Caco-2 (cell line): ENCODE data around the gene UPB1. TPM values are rescaled to one million over a fixed set of nuclear protein-coding genes. Genes with fewer than 3 reads are reported as not detected.
A peak's percentile ranks its signal among the peaks of the same experiment; 100 is the strongest.

Experiments
- BruUV-seq: library from RNA; stranded (reverse); fragments of 400-500 nt; replicated peaks from 2 replicates; lab custom pipeline; 2021; lab: Mats Ljungman, UMichigan
- CTCF ChIA-PET: fragments of 300-600 bp; sonication (Branson Sonifier 250); formaldehyde crosslinking; loops from one replicate; lab custom pipeline; 2022; ENCODE audit warnings: antibody characterized with exemption; lab: Charles Lee
- POLR2A ChIA-PET: fragments of 300-600 bp; sonication (Branson Sonifier 250); formaldehyde crosslinking; loops from one replicate; lab custom pipeline; 2022; ENCODE audit warnings: antibody characterized with exemption; lab: Charles Lee
- DNase-seq, 2 experiments: peaks; one replicate each; pipeline versions ENCODE4 v3.0.0 to v3.0.0-alpha.2; 2020 to 2022
- H3K27me3 ChIP-seq: replicated peaks from 2 replicates; pipeline ENCODE4 v1.6.0; 2011; ENCODE audit warnings: low read length; ENCODE audit not compliant: control insufficient read depth, insufficient read depth
- H3K36me3 ChIP-seq: 2 replicates; pipeline ENCODE4 v1.5.1; 2011; ENCODE audit warnings: low read length; ENCODE audit not compliant: control insufficient read depth, insufficient read depth
- H3K4me1 ChIP-seq: fragments of 250-450 bp; sonication (Bioruptor Pico); 2 replicates; pipeline ENCODE4 v1.5.1; 2020; ENCODE audit warnings: mild to moderate bottlenecking
- H3K4me3 ChIP-seq: 2 replicates; pipeline ENCODE4 v1.5.1; 2011; ENCODE audit warnings: low read depth, mild to moderate bottlenecking, control low read depth, low read length
- H3K9me3 ChIP-seq: fragments of 250-450 bp; sonication (Bioruptor Pico); 2 replicates; pipeline ENCODE4 v1.5.1; 2020; ENCODE audit warnings: mild to moderate bottlenecking, moderate library complexity
- H3K27ac Mint-ChIP-seq: one replicate; pipeline ENCODE4 v1.8.0; 2022; ENCODE audit warnings: mixed read lengths; ENCODE audit not compliant: unreplicated experiment
- H3K27me3 Mint-ChIP-seq: one replicate; pipeline ENCODE4 v1.8.0; 2022; ENCODE audit warnings: mixed read lengths; ENCODE audit not compliant: insufficient read depth, unreplicated experiment
- H3K36me3 Mint-ChIP-seq: one replicate; pipeline ENCODE4 v1.8.0; 2022; ENCODE audit warnings: mild to moderate bottlenecking, mixed read lengths; ENCODE audit not compliant: insufficient read depth, unreplicated experiment
- H3K4me1 Mint-ChIP-seq: one replicate; pipeline ENCODE4 v1.8.0; 2022; ENCODE audit warnings: low read depth, mixed read lengths; ENCODE audit not compliant: unreplicated experiment
- H3K4me3 Mint-ChIP-seq: one replicate; pipeline ENCODE4 v1.8.0; 2022; ENCODE audit warnings: mild to moderate bottlenecking, moderate library complexity, mixed read lengths; ENCODE audit not compliant: unreplicated experiment
- H3K9me3 Mint-ChIP-seq: one replicate; pipeline ENCODE4 v1.8.0; 2022; ENCODE audit warnings: mixed read lengths; ENCODE audit not compliant: unreplicated experiment
- intact Hi-C: fragments of 100-400 bp; cut with micrococcal nuclease; formaldehyde crosslinking; loops from one replicate; pipeline ENCODE4 v1.10.0; 2022; ENCODE audit not compliant: unreplicated experiment
- total RNA-seq: library from RNA; stranded (reverse); gene quantifications from 2 replicates; pipeline ENCODE4 v1.2.3, GENCODE V29; 2022
- TF ChIP-seq, protein P1 (sequence below), 2 experiments: fragments of 200-600 bp in 1 of 2; IDR thresholded peaks; 1 replicate in 1 of 2; 2 replicates in 1 of 2; pipeline versions ENCODE4 v1.5.1 to v1.8.0; 2011 to 2022; ENCODE audit warnings: antibody characterized with exemption in 1 of 2, control low read depth in 1 of 2, inconsistent platforms in 1 of 2, low read depth in 1 of 2, low read length in 1 of 2, mild to moderate bottlenecking in 1 of 2, moderate library complexity in 1 of 2; ENCODE audit not compliant: insufficient read depth in 1 of 2, severe bottlenecking in 1 of 2, unreplicated experiment in 1 of 2

Gene UPB1
- total RNA-seq, 1 experiment from 2014 or later: 6.7 TPM

GRCh38 chr22:24506802-24507438 lies 11.8 kb downstream of the UPB1 start:
- BruUV-seq: no TSS peak
- POLR2A ChIA-PET: interaction anchor here (0.9 to 1.5 kb wide), 2 partner anchors 15 to 33 kb away, joined by 4 to 9 read pairs; no protein-coding TSS in a partner anchor
- CTCF ChIA-PET: interaction anchor here (0.8 to 3.5 kb wide), 4 partner anchors 7 to 85 kb away, joined by 3 to 21 read pairs (median 8); no protein-coding TSS in a partner anchor
- H3K4me1 ChIP-seq: peaks cover 89% of the 10 kb centered on the region
- TF ChIP-seq, protein P1, sequence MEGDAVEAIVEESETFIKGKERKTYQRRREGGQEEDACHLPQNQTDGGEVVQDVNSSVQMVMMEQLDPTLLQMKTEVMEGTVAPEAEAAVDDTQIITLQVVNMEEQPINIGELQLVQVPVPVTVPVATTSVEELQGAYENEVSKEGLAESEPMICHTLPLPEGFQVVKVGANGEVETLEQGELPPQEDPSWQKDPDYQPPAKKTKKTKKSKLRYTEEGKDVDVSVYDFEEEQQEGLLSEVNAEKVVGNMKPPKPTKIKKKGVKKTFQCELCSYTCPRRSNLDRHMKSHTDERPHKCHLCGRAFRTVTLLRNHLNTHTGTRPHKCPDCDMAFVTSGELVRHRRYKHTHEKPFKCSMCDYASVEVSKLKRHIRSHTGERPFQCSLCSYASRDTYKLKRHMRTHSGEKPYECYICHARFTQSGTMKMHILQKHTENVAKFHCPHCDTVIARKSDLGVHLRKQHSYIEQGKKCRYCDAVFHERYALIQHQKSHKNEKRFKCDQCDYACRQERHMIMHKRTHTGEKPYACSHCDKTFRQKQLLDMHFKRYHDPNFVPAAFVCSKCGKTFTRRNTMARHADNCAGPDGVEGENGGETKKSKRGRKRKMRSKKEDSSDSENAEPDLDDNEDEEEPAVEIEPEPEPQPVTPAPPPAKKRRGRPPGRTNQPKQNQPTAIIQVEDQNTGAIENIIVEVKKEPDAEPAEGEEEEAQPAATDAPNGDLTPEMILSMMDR (IDR thresholded peaks at IDR 0.05; ENCODE audit: insufficient read depth in 1 of 2, low read depth in 1 of 2, low read length in 1 of 2, severe bottlenecking in 1 of 2, unreplicated experiment in 1 of 2): no peak
- H3K36me3 ChIP-seq: no peaks in the 10 kb centered on the region
- intact Hi-C loops: loop anchor here (1.0 to 2.0 kb wide), 3 partner anchors 7 to 14 kb away; no protein-coding TSS in a partner anchor
- H3K27ac Mint-ChIP-seq: peak overlapping the region; percentile 77
- H3K36me3 Mint-ChIP-seq: peaks cover 13% of the 10 kb centered on the region
- peaks cover 62% of the 10 kb centered on the region for H3K4me1 Mint-ChIP-seq
- H3K4me3 ChIP-seq: no peak overlapping the region
- peak in 1 of 2 experiments; percentile 58 for DNase-seq
- no peaks in the 10 kb centered on the region for H3K27me3 Mint-ChIP-seq
- H3K4me3 Mint-ChIP-seq: peak overlapping the region; percentile 67
- H3K9me3 ChIP-seq: no peaks in the 10 kb centered on the region
- H3K9me3 Mint-ChIP-seq: no peaks in the 10 kb centered on the region
- no peaks in the 10 kb centered on the region for H3K27me3 ChIP-seq

DNA sequence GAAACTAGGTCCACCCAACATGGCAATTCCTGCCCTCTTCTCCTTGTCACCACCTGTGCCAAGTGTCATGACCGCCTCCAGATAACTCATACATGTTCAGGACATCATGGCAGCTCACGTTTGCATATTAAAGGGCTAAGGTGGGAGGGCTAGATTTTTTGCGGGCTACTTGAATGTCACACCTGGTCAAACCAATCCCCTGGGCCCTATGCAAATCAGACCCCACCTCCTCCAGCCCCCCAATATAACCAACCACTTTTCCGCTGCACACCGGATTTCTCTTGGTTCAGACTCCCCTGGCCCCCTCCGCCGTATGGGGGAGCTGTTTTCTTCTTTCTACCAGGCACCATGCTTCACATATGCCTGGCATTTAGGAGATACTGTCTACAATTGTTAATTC lies 12.6 kb downstream of the UPB1 start:
- peak in 1 of 2 experiments; percentile 35 for DNase-seq
- TF ChIP-seq, protein P1 (IDR thresholded peaks at IDR 0.05; ENCODE audit: insufficient read depth in 1 of 2, low read depth in 1 of 2, low read length in 1 of 2, severe bottlenecking in 1 of 2, unreplicated experiment in 1 of 2): no peak
- Mint-ChIP-seq H3K36me3 (peaks cover 13% of the 10 kb centered on the region), H3K9me3 (no peaks in the 10 kb centered on the region), H3K4me1 (peaks cover 57% of the 10 kb centered on the region), H3K4me3 (no peak overlapping the region), H3K27me3 (no peaks in the 10 kb centered on the region), H3K27ac (peak overlapping the region; percentile 77)
- ChIA-PET POLR2A (no interaction called here), CTCF (no interaction called here)
- BruUV-seq: no TSS peak
- intact Hi-C loops: loop anchor here (2.0 kb wide), 1 partner anchor 13 kb away; no protein-coding TSS in a partner anchor
- H3K36me3 ChIP-seq: no peaks in the 10 kb centered on the region
- no peak overlapping the region for H3K4me3 ChIP-seq
- no peaks in the 10 kb centered on the region for H3K9me3 ChIP-seq
- H3K27me3 ChIP-seq: no peaks in the 10 kb centered on the region
- H3K4me1 ChIP-seq: peaks cover 89% of the 10 kb centered on the region

DNA sequence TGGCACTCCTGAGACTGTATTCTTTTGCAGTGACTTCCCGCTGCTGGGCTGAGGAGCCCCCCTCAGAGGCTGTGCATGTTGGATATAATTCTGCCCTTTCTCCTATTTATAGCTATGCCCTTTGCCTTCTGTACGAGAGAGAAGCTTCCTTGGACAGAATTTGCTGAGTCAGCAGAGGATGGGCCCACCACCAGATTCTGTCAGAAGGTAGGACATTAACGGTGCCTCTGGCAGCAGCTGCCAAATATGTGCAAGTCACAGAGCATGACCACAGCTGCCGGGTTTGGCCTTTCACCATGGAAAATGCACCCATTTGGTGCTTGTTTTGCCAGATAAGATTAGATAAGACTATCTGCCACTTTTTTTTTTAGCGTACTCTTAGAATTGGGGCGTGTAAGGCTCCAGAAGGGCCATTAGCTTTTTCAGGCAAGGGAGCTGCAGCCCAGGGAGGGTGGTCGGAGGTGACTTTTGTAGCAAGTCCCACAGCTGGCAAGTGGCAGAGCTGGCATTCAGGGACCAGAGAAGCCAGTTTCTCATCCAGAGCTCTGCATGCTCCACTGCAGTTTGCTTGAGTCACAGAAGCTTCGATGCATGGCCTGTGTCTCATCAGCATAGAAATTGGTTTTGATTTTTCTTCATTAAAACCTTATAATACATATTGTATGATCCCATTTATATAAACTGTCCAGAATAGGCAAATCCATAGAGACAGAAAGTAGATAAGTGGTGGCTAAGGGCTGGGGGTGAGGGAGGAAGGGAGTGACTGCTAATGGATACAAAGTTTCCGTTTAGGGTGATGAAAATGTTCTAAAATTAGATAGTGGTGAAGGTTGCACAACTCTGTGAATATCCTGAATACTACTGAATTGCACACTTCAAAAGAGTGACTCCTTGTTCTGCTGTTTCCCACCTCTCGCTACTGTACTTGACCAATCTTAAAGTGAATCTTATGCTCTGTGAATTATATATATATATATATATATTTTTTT lies 15.8 kb downstream of the UPB1 start:
- no peaks in the 10 kb centered on the region for H3K27me3 Mint-ChIP-seq
- POLR2A ChIA-PET: no interaction called here
- no peaks in the 10 kb centered on the region for H3K27me3 ChIP-seq
- H3K4me3 Mint-ChIP-seq: peak overlapping the region; percentile 35
- intact Hi-C loops: no loop called here
- no peaks in the 10 kb centered on the region for H3K9me3 Mint-ChIP-seq
- peaks cover 5% of the 10 kb centered on the region for H3K36me3 Mint-ChIP-seq
- no peak overlapping the region for H3K4me3 ChIP-seq
- TF ChIP-seq, protein P1 (IDR thresholded peaks at IDR 0.05; ENCODE audit: insufficient read depth in 1 of 2, low read depth in 1 of 2, low read length in 1 of 2, severe bottlenecking in 1 of 2, unreplicated experiment in 1 of 2): no peak
- H3K4me1 Mint-ChIP-seq: peaks cover 62% of the 10 kb centered on the region
- CTCF ChIA-PET: interaction anchor here (0.6 to 1.3 kb wide), 2 partner anchors 11 to 543 kb away, joined by 3 to 11 read pairs; no protein-coding TSS in a partner anchor
- peak overlapping the region; percentile 86 for H3K27ac Mint-ChIP-seq
- H3K36me3 ChIP-seq: no peaks in the 10 kb centered on the region
- H3K4me1 ChIP-seq: peaks cover 92% of the 10 kb centered on the region
- DNase-seq: peak; percentile 66 to 89
- no TSS peak for BruUV-seq
- H3K9me3 ChIP-seq: no peaks in the 10 kb centered on the region
